MM.1S (cell line): ENCODE measurements around the gene ZNF735.

Experiments used
- EZH2 ChIP-seq: fragments of 300-600 bp; sonication (generic); optimal IDR thresholded peaks from 2 replicates; pipeline ENCODE3; 2017; ENCODE audit warnings: low read depth, mild to moderate bottlenecking, antibody characterized with exemption, low read length, mixed read lengths
- EZH2phosphoT487 ChIP-seq: fragments of 300-600 bp; sonication (generic); IDR thresholded peaks from 2 replicates; pipeline ENCODE4 v1.6.1; 2018; ENCODE audit warnings: antibody characterized with exemption, low read length
- TF ChIP-seq, protein P1 (sequence below): fragments of 300-600 bp; sonication (generic); IDR thresholded peaks from 2 replicates; pipeline ENCODE4 v1.5.1; 2016; ENCODE audit warnings: antibody characterized with exemption, low read length, mixed read lengths

DNA sequence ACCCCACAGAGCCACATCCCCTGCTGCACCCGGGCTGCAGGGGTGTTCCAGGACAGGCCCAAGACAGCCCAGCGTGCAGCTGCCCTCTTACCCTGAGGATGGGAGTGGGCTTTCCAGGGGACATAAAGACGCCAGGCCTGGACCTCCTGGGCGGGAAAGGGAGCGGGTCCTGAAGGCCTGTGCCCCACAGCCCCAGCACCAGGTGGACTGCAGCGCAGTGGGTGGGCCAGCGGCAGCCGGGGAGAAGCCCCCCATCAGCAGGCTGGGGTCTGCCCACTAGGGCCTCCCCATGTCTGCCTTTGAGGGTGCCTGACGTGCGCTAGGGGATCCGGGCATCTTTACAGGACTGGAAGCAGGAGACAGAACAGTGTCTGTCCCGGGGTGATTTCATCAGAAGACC, 22.6 kb upstream of the ZNF735 start:
- TF ChIP-seq EZH2phosphoT487 (no peak), EZH2 (no peak)
- TF ChIP-seq, protein P1, sequence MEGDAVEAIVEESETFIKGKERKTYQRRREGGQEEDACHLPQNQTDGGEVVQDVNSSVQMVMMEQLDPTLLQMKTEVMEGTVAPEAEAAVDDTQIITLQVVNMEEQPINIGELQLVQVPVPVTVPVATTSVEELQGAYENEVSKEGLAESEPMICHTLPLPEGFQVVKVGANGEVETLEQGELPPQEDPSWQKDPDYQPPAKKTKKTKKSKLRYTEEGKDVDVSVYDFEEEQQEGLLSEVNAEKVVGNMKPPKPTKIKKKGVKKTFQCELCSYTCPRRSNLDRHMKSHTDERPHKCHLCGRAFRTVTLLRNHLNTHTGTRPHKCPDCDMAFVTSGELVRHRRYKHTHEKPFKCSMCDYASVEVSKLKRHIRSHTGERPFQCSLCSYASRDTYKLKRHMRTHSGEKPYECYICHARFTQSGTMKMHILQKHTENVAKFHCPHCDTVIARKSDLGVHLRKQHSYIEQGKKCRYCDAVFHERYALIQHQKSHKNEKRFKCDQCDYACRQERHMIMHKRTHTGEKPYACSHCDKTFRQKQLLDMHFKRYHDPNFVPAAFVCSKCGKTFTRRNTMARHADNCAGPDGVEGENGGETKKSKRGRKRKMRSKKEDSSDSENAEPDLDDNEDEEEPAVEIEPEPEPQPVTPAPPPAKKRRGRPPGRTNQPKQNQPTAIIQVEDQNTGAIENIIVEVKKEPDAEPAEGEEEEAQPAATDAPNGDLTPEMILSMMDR: no peak
